ENCODE measurements around the gene ZNF417. TPM values are rescaled to one million over a fixed set of nuclear protein-coding genes. Genes with fewer than 3 reads are reported as not detected.

The ZNF417 gene
- total and polyA plus RNA-seq, 2 donors (not counting 3 experiments of a cell fraction or from before 2014, with no cell fraction given), result 3.1 to 17.8 TPM

- peak within 1 kb of the TSS; percentile 71 for H2AFZ ChIP-seq (ENCODE audit: low read depth, low read length)
- TF ChIP-seq CTCF (IDR thresholded peaks at IDR 0.05; ENCODE audit: extremely low read depth in 1 of 2, insufficient read depth in 1 of 2, low read depth in 1 of 2, low read length in 2 of 2), result no peak
- TF ChIP-seq MAX (IDR thresholded peaks at IDR 0.05; ENCODE audit: insufficient read depth, insufficient read length), result no peak
- TF ChIP-seq MYC (IDR thresholded peaks at IDR 0.05; ENCODE audit: low read depth, low read length), result no peak
- no peak for TF ChIP-seq JUN (IDR thresholded peaks at IDR 0.05; ENCODE audit: borderline replicate concordance, insufficient read depth, insufficient read length, low read depth)
- TF ChIP-seq FOS (IDR thresholded peaks at IDR 0.05; ENCODE audit: borderline replicate concordance, insufficient read depth, low read length), result no peak
- TF ChIP-seq GATA2 (IDR thresholded peaks at IDR 0.05; ENCODE audit: insufficient read depth, insufficient read length, low read depth, low read length), result no peak
- TF ChIP-seq POLR2A (IDR thresholded peaks at IDR 0.05; ENCODE audit: low read depth, low read length), result no peak
- no peak for TF ChIP-seq POLR2AphosphoS5 (IDR thresholded peaks at IDR 0.05; ENCODE audit: insufficient read depth, low read depth, low read length)
- TF ChIP-seq EZH2 (IDR thresholded peaks at IDR 0.05; ENCODE audit: borderline replicate concordance, low read depth, low read length, severe bottlenecking), result no peak
- DNase-seq (ENCODE audit: low read depth, low spot score) (peak; percentile 76), FAIRE-seq (peak; percentile 95)
- H3K36me3 ChIP-seq (ENCODE audit: control insufficient read depth in 2 of 2, extremely low read depth in 1 of 2, insufficient read depth in 2 of 2, low read length in 2 of 2), result no peaks in the 10 kb centered on the region
- no peaks in the 10 kb centered on the region for H3K9me1 ChIP-seq (replicated peaks; ENCODE audit: control insufficient read depth, extremely low read depth, insufficient read depth, low read length)
- BruUV-seq (replicated peaks), result TSS peak; percentile 53
- intact Hi-C loops (cut with micrococcal nuclease) (no loop called here), dilution Hi-C loops (cut with MboI; ENCODE audit: extremely low pct_ligation_motif_present, low sequenced_read_pairs) (no loop called here)
- no peak within 1 kb of the TSS for H3K27ac ChIP-seq (ENCODE audit: insufficient read depth, low read depth, low read length)
- H3K4me3 ChIP-seq (replicated peaks in 1 of 3; ENCODE audit: insufficient read depth in 1 of 3, low read depth in 1 of 3, low read length in 3 of 3), result peak within 1 kb of the TSS in 2 of 3 experiments; percentile 48 to 67
- no peaks in the 10 kb centered on the region for H4K20me1 ChIP-seq (replicated peaks; ENCODE audit: control insufficient read depth, extremely low read depth, insufficient read depth, low read length)
- ChIA-PET CTCF (interaction anchor here (1.4 to 1.9 kb wide), 2 partner anchors 18 to 67 kb away, joined by 3 to 6 read pairs; partner anchors contain the start of genes ZNF417 and ZNF606), POLR2A (no interaction called here)
- H3K9me3 ChIP-seq (replicated peaks; ENCODE audit: control insufficient read depth, insufficient read depth, low read length), result peaks cover under 1% of the 10 kb centered on the region
- H3K9ac ChIP-seq (replicated peaks; ENCODE audit: extremely low read depth, insufficient read depth, low read length), result no peak within 1 kb of the TSS
- H3K4me2 ChIP-seq (ENCODE audit: insufficient read depth, low read length), result peak within 1 kb of the TSS; percentile 51
- no peaks in the 10 kb centered on the region for H3K27me3 ChIP-seq (ENCODE audit: control insufficient read depth in 2 of 2, insufficient read depth in 2 of 2, low read length in 2 of 2)
- H3K4me1 ChIP-seq (ENCODE audit: control insufficient read depth, extremely low read depth, insufficient read depth, low read length), result peaks cover 5% of the 10 kb centered on the region
- no peaks in the 10 kb centered on the region for H3K79me2 ChIP-seq (ENCODE audit: control insufficient read depth, insufficient read depth, low read length)
Measured at GRCh38 chr19:57934820-57935665, 18.7 kb upstream of the ZNF417 start, which contains the start of gene ZNF418. ZNF418 (minus strand) TSS chr19:57935402; CDS start chr19:57933822, 1,580 bp downstream.

All from endothelial cell of umbilical vein (primary cell).